Measurements from ENCODE around the gene ERI3. TPM values are rescaled to one million over a fixed set of nuclear protein-coding genes. Genes with fewer than 3 reads are reported as not detected.

The ERI3 gene
- total RNA-seq, 3 donors from 2014 or later: 66.8 to 70.8 (median 70.3) TPM

GRCh38 chr1:44293761-44294315, 61.2 kb downstream of the ERI3 start:
- ATAC-seq: no peak
- H3K4me1 Mint-ChIP-seq (ENCODE audit: low read depth): no peaks in the 10 kb centered on the region
- no peak overlapping the region for H3K4me3 Mint-ChIP-seq
- peaks cover 23% of the 10 kb centered on the region for H3K36me3 Mint-ChIP-seq (ENCODE audit: insufficient read depth)
- no peaks in the 10 kb centered on the region for H3K27me3 Mint-ChIP-seq (ENCODE audit: low read depth)
- H3K9me3 Mint-ChIP-seq: no peaks in the 10 kb centered on the region
- DNase-seq: no peak

- Mint-ChIP-seq H3K9me3 (no peaks in the 10 kb centered on the region), H3K4me3 (no peak overlapping the region), H3K4me1 (ENCODE audit: low read depth) (no peaks in the 10 kb centered on the region), H3K36me3 (ENCODE audit: insufficient read depth) (peaks cover 24% of the 10 kb centered on the region), H3K27me3 (ENCODE audit: low read depth) (no peaks in the 10 kb centered on the region)
- no peak for ATAC-seq
- no peak for DNase-seq
Measured at GRCh38 chr1:44292651-44293050, 62.4 kb downstream of the ERI3 start.

GRCh38 chr1:44290250-44291094, 64.6 kb downstream of the ERI3 start:
- Mint-ChIP-seq H3K36me3 (ENCODE audit: insufficient read depth) (peaks cover 33% of the 10 kb centered on the region), H3K9me3 (no peaks in the 10 kb centered on the region), H3K4me1 (ENCODE audit: low read depth) (no peaks in the 10 kb centered on the region), H3K27me3 (ENCODE audit: low read depth) (no peaks in the 10 kb centered on the region), H3K4me3 (no peak overlapping the region)
- ATAC-seq (no peak), DNase-seq (no peak)

GRCh38 chr1:44289530-44289929, 65.5 kb downstream of the ERI3 start:
- Mint-ChIP-seq H3K4me1 (ENCODE audit: low read depth) (no peaks in the 10 kb centered on the region), H3K36me3 (ENCODE audit: insufficient read depth) (peaks cover 34% of the 10 kb centered on the region), H3K9me3 (no peaks in the 10 kb centered on the region), H3K4me3 (no peak overlapping the region), H3K27me3 (ENCODE audit: low read depth) (no peaks in the 10 kb centered on the region)
- ATAC-seq (no peak), DNase-seq (no peak)

- Mint-ChIP-seq H3K9me3 (no peaks in the 10 kb centered on the region), H3K4me1 (ENCODE audit: low read depth) (no peaks in the 10 kb centered on the region), H3K36me3 (ENCODE audit: insufficient read depth) (peaks cover 35% of the 10 kb centered on the region), H3K27me3 (ENCODE audit: low read depth) (no peaks in the 10 kb centered on the region), H3K4me3 (no peak overlapping the region)
- ATAC-seq (no peak), DNase-seq (no peak)
Measured at GRCh38 chr1:44288883-44289282, 66.2 kb downstream of the ERI3 start.

- Mint-ChIP-seq H3K9me3 (no peaks in the 10 kb centered on the region), H3K36me3 (ENCODE audit: insufficient read depth) (peaks cover 42% of the 10 kb centered on the region), H3K4me3 (no peak overlapping the region), H3K27me3 (ENCODE audit: low read depth) (no peaks in the 10 kb centered on the region), H3K4me1 (ENCODE audit: low read depth) (peaks cover 2% of the 10 kb centered on the region)
- ATAC-seq: no peak
- no peak for DNase-seq
Measured at GRCh38 chr1:44284184-44284583, 70.9 kb downstream of the ERI3 start.

- Mint-ChIP-seq H3K36me3 (ENCODE audit: insufficient read depth) (peaks cover 43% of the 10 kb centered on the region), H3K4me3 (no peak overlapping the region), H3K4me1 (ENCODE audit: low read depth) (peaks cover 2% of the 10 kb centered on the region), H3K9me3 (no peaks in the 10 kb centered on the region), H3K27me3 (ENCODE audit: low read depth) (no peaks in the 10 kb centered on the region)
- ATAC-seq (no peak), DNase-seq (no peak)
Measured at GRCh38 chr1:44283524-44284173, 71.4 kb downstream of the ERI3 start.

- Mint-ChIP-seq H3K36me3 (ENCODE audit: insufficient read depth) (peaks cover 40% of the 10 kb centered on the region), H3K4me1 (ENCODE audit: low read depth) (peaks cover 2% of the 10 kb centered on the region), H3K9me3 (no peaks in the 10 kb centered on the region), H3K27me3 (ENCODE audit: low read depth) (no peaks in the 10 kb centered on the region), H3K4me3 (no peak overlapping the region)
- ATAC-seq: no peak
- no peak for DNase-seq
Measured at GRCh38 chr1:44282704-44283426, 72.2 kb downstream of the ERI3 start.

- H3K27me3 Mint-ChIP-seq (ENCODE audit: low read depth): no peaks in the 10 kb centered on the region
- H3K36me3 Mint-ChIP-seq (ENCODE audit: insufficient read depth): peaks cover 38% of the 10 kb centered on the region
- no peak for ATAC-seq
- no peak overlapping the region for H3K4me3 Mint-ChIP-seq
- H3K9me3 Mint-ChIP-seq: no peaks in the 10 kb centered on the region
- no peak for DNase-seq
- peaks cover 2% of the 10 kb centered on the region for H3K4me1 Mint-ChIP-seq (ENCODE audit: low read depth)
Measured at GRCh38 chr1:44281962-44282703, 72.9 kb downstream of the ERI3 start.

- H3K4me3 Mint-ChIP-seq: no peak overlapping the region
- H3K36me3 Mint-ChIP-seq (ENCODE audit: insufficient read depth): peaks cover 9% of the 10 kb centered on the region
- no peaks in the 10 kb centered on the region for H3K9me3 Mint-ChIP-seq
- ATAC-seq (no peak), DNase-seq (no peak)
- no peaks in the 10 kb centered on the region for H3K27me3 Mint-ChIP-seq (ENCODE audit: low read depth)
- peaks cover 23% of the 10 kb centered on the region for H3K4me1 Mint-ChIP-seq (ENCODE audit: low read depth)
Measured at GRCh38 chr1:44276901-44277300, 78.2 kb downstream of the ERI3 start.

GRCh38 chr1:44275991-44276405, 79.1 kb downstream of the ERI3 start:
- Mint-ChIP-seq H3K27me3 (ENCODE audit: low read depth) (no peaks in the 10 kb centered on the region), H3K4me1 (ENCODE audit: low read depth) (peaks cover 25% of the 10 kb centered on the region), H3K36me3 (ENCODE audit: insufficient read depth) (peaks cover 16% of the 10 kb centered on the region), H3K9me3 (no peaks in the 10 kb centered on the region), H3K4me3 (no peak overlapping the region)
- DNase-seq (no peak), ATAC-seq (no peak)

GRCh38 chr1:44275296-44275962, 79.6 kb downstream of the ERI3 start:
- H3K9me3 Mint-ChIP-seq: no peaks in the 10 kb centered on the region
- no peak for ATAC-seq

GRCh38 chr1:44273560-44274350, 81.3 kb downstream of the ERI3 start:
- Mint-ChIP-seq H3K9me3 (no peaks in the 10 kb centered on the region), H3K27me3 (ENCODE audit: low read depth) (no peaks in the 10 kb centered on the region), H3K36me3 (ENCODE audit: insufficient read depth) (peaks cover 12% of the 10 kb centered on the region), H3K4me3 (no peak overlapping the region), H3K4me1 (ENCODE audit: low read depth) (peaks cover 23% of the 10 kb centered on the region)
- ATAC-seq (no peak), DNase-seq (no peak)

More at GRCh38 chr1:44275296-44275962, 79.6 kb downstream of the ERI3 start:
- Mint-ChIP-seq H3K4me1 (ENCODE audit: low read depth) (peaks cover 25% of the 10 kb centered on the region), H3K36me3 (ENCODE audit: insufficient read depth) (peaks cover 16% of the 10 kb centered on the region), H3K4me3 (no peak overlapping the region), H3K27me3 (ENCODE audit: low read depth) (no peaks in the 10 kb centered on the region)
- DNase-seq: no peak

Data from activated T-cell treated with anti-CD3 and anti-CD28 coated beads, Interleukin-2, amount 50 U/mL, for 4 hours (primary cell).